HFF-Myc (cell line): ENCODE results near the gene TRIM9.

Experiments used
- DNase-seq: peaks from one replicate; pipeline ENCODE4 v3.0.0-alpha.2; 2011; ENCODE audit warnings: low read depth; ENCODE audit errors: extremely low read depth
- H3K4me3 ChIP-seq: replicated peaks from 2 replicates; pipeline ENCODE4 v1.5.1; 2011; ENCODE audit warnings: low read depth, mild to moderate bottlenecking, control low read depth, low read length
- TF ChIP-seq, protein P1 (sequence below): IDR thresholded peaks from 2 replicates; pipeline ENCODE4 v1.5.1; 2012; ENCODE audit warnings: mild to moderate bottlenecking, low read depth, low read length, control low read depth; ENCODE audit errors: missing control alignments

Gene TRIM9

GRCh38 chr14:50936016-50936340 lies 158.9 kb downstream of the TRIM9 start:
- no peak for DNase-seq
- TF ChIP-seq, protein P1, sequence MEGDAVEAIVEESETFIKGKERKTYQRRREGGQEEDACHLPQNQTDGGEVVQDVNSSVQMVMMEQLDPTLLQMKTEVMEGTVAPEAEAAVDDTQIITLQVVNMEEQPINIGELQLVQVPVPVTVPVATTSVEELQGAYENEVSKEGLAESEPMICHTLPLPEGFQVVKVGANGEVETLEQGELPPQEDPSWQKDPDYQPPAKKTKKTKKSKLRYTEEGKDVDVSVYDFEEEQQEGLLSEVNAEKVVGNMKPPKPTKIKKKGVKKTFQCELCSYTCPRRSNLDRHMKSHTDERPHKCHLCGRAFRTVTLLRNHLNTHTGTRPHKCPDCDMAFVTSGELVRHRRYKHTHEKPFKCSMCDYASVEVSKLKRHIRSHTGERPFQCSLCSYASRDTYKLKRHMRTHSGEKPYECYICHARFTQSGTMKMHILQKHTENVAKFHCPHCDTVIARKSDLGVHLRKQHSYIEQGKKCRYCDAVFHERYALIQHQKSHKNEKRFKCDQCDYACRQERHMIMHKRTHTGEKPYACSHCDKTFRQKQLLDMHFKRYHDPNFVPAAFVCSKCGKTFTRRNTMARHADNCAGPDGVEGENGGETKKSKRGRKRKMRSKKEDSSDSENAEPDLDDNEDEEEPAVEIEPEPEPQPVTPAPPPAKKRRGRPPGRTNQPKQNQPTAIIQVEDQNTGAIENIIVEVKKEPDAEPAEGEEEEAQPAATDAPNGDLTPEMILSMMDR = no peak
- no peak overlapping the region for H3K4me3 ChIP-seq

DNA sequence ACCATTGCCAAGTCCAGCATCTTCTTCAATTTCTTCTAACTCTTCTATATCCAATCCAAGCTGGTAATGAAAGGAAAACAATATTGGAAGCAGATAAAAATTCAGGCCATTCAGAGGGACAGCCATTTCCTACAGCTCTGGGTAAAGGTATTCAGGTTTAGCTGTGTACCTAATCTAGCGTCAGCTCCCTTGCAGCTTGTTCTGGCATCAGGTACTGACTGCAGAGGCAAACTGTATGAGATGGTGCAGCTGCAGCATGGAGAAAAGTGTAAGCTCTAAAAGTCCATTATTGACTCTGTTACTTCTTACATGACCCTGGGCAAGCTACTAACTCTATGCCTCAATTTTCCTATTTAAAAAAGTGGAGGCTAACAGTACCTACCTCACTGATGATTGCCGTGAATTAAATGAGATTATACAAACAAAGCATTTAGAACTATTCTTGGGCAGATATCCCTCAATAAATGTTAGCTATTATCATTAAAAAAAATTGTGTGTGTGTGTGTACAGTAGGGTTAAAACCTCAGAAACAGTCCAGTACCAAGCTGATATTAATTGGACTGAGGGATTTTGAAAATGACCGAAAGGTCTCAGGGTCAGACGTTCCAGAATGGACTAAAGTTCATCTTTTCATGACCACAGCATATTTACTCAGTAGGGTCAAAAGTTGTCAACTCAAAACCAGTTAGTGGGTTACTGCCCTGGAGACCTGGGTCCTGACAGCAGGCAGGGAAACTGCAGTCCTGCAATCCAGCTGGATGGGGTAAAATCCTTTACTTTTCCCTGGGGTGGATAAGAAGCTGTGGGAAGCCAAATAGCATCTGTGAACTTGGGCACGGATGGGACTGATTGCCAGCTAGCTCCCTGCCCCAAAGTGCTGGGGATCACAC lies 159.5 kb downstream of the TRIM9 start:
- no peak for DNase-seq
- TF ChIP-seq, protein P1 = no peak
- no peak overlapping the region for H3K4me3 ChIP-seq

DNA sequence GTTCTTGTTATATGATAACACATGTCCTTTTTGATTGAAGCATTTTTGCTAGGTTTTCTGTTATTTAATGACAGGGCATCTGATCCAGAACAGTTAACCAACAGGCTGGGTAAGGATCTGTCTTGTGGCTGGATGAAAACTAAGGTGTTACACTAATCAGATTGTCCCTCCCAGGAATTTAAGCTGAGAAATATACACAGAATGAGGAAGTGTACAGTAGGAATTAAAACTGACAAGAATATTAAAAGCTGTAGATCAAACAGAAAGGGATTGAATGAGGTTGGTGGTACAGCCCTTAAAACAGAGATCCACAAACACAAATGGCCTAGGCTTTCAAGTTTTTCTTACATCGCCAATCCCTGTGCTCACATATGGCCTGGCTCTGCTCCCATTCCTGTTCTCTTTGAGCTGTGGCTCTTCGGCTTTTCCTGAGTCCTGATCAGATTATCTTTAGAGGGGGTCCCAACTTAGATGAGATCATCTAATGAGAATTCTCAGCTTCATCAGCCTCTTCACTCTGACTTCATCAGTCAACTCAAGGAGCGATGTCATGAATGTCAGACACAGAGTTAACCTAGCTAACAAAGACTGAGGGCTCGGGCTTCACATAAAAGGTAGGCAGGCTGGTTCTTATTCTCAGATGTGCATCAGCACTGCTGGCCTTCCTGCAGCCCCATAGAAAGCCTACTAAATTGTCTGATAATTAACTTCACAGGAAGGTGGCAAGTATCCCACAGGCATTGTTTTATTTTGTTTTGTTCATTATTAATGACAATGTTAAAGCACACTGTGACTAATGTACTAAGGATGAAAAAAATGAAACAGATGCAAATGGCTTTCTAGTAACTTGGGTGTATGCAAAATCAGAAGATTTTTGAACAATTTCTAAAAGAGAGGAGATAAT lies 162.1 kb downstream of the TRIM9 start:
- TF ChIP-seq, protein P1 = no peak
- H3K4me3 ChIP-seq = no peak overlapping the region
- DNase-seq = no peak

DNA sequence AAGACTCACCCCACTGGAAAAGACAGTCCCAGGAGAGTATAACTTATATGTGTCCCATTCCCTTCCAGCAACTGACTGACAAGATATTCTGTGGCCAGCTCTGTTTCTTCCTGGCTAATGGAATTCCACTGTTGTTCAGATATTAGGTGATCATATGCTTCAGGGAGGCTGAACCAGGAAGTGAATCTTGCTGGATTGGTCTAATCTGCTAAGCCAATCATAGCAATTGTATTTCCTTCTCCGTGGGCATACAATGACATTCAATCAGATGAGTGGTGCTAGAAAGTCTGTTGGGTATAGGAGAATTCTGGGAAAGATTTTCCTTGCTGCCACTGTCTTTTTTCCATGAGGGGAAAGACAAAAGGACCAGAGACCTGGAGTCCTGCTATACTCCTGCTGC lies 162.7 kb downstream of the TRIM9 start:
- H3K4me3 ChIP-seq = no peak overlapping the region
- DNase-seq = no peak
- TF ChIP-seq, protein P1 = no peak

DNA sequence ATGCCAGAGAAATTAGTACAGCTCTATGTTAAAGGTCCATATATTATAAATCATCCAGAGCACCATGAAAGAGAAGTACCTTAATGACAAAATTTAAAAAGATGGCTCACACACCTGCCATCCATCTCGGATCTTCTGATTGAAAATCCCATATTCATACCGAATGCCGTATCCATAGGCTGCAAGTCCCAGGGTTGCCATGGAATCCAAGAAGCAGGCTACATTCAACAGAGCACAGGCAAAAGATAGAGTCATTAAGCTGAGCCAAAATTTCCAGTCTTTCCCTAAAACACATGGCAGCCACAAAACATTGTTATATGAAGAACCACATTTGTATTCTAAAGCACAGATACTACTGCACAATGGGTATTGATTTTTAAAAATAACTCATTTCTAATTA lies 163.3 kb downstream of the TRIM9 start:
- TF ChIP-seq, protein P1 = no peak
- no peak for DNase-seq
- H3K4me3 ChIP-seq = no peak overlapping the region

GRCh38 chr14:50929506-50929905 lies 165.4 kb downstream of the TRIM9 start:
- DNase-seq = no peak
- no peak overlapping the region for H3K4me3 ChIP-seq
- TF ChIP-seq, protein P1 = no peak
